ENCODE measurements around the gene IP6K1. TPM values are rescaled to one million over a fixed set of nuclear protein-coding genes. Genes with fewer than 3 reads are reported as not detected.

The IP6K1 gene
- total and polyA plus RNA-seq, 10 of the 15 experiments (the other 5 are each of a cell fraction or from before 2014, with no cell fraction given), result 1.3 to 30.6 (median 18.2) TPM

DNA sequence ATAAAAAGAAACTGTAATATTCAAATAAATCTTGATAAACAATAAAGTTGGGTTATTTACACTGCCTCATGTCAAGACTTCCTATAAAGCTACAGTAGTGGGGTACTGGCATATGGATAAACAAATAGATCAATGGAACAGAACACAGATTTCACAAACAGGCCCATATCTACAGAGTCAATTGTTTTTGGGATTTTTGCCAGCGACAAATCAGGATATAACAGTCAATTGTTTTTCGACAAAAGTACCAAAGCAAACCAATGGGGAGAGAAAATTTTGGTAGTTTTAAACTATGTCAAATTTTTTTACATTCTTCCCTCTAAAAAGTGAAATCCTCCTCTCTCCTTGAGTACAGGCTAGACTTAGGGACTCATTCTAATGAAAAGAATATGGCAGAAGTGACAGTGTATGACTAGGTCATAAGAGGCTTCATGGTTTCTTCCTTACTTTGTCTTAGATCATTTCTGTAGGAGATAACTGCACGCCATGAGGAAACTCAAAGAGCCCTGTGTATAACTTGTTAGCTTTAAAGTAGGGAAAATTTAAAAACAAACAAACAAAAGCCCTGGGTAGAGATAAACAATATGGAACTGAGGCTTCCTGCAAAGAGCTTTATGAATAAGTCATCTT is 16.9 kb downstream of the IP6K1 start:
- FAIRE-seq (no peak), ATAC-seq (no peak), DNase-seq (ENCODE audit: low read depth, low spot score) (no peak)
- no peak overlapping the region for H3K9ac ChIP-seq (ENCODE audit: control insufficient read depth, insufficient read depth, low read length)
- RAD21 ChIA-PET (ENCODE audit: unreplicated experiment), result no interaction called here
- peaks cover 10% of the 10 kb centered on the region for H3K79me2 ChIP-seq (ENCODE audit: control insufficient read depth, insufficient read depth, low read length)
- no TSS peak for BruUV-seq (replicated peaks)
- H3K4me1 ChIP-seq (ENCODE audit: control insufficient read depth, insufficient read depth, low read length), result no peaks in the 10 kb centered on the region
- intact Hi-C loops (cut with micrococcal nuclease; ENCODE audit: unreplicated experiment) (no loop called here), in situ Hi-C loops (cut with MboI) (no loop called here)
- H3K4me3 ChIP-seq, result no peak overlapping the region
- no peak overlapping the region for H3K4me2 ChIP-seq (ENCODE audit: control insufficient read depth, insufficient read depth)
- SMC1A ChIA-PET (ENCODE audit: uncharacterized antibody, unreplicated experiment), result interaction anchor here (1.5 kb wide), 1 partner anchor 10 kb away, joined by 4 read pairs; no protein-coding TSS in a partner anchor
- TF ChIP-seq, protein P1, sequence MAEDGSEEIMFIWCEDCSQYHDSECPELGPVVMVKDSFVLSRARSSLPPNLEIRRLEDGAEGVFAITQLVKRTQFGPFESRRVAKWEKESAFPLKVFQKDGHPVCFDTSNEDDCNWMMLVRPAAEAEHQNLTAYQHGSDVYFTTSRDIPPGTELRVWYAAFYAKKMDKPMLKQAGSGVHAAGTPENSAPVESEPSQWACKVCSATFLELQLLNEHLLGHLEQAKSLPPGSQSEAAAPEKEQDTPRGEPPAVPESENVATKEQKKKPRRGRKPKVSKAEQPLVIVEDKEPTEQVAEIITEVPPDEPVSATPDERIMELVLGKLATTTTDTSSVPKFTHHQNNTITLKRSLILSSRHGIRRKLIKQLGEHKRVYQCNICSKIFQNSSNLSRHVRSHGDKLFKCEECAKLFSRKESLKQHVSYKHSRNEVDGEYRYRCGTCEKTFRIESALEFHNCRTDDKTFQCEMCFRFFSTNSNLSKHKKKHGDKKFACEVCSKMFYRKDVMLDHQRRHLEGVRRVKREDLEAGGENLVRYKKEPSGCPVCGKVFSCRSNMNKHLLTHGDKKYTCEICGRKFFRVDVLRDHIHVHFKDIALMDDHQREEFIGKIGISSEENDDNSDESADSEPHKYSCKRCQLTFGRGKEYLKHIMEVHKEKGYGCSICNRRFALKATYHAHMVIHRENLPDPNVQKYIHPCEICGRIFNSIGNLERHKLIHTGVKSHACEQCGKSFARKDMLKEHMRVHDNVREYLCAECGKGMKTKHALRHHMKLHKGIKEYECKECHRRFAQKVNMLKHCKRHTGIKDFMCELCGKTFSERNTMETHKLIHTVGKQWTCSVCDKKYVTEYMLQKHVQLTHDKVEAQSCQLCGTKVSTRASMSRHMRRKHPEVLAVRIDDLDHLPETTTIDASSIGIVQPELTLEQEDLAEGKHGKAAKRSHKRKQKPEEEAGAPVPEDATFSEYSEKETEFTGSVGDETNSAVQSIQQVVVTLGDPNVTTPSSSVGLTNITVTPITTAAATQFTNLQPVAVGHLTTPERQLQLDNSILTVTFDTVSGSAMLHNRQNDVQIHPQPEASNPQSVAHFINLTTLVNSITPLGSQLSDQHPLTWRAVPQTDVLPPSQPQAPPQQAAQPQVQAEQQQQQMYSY (CRISPR knock-in tag; IDR thresholded peaks at IDR 0.05), result no peak
- no peaks in the 10 kb centered on the region for H3K36me3 ChIP-seq (ENCODE audit: control insufficient read depth in 2 of 2, insufficient read depth in 2 of 2, low read length in 1 of 2)
- POLR2A ChIA-PET, result no interaction called here
- no peaks in the 10 kb centered on the region for H3K27me3 ChIP-seq (replicated peaks in 1 of 2; ENCODE audit: control insufficient read depth in 2 of 2, insufficient read depth in 2 of 2, low read length in 1 of 2)
- no peak overlapping the region for H2AFZ ChIP-seq (ENCODE audit: control insufficient read depth, low read depth, low read length)
- H3K27ac ChIP-seq (ENCODE audit: control insufficient read depth, insufficient read depth), result no peak overlapping the region
- WGBS (ENCODE audit: insufficient coverage, insufficient replicate concordance, low lambda C conversion rate, missing lambda C conversion rate), result 94% methylated on average over 3 of the region's 3 CpGs
- peaks cover 4% of the 10 kb centered on the region for H4K20me1 ChIP-seq (ENCODE audit: control insufficient read depth, insufficient read depth)
- no peaks in the 10 kb centered on the region for H3K9me3 ChIP-seq (replicated peaks; ENCODE audit: control insufficient read depth, insufficient read depth, low read length)
- CTCF ChIA-PET, result interaction anchor here (1.4 kb wide), 1 partner anchor 12 kb away, joined by 3 read pairs; no protein-coding TSS in a partner anchor

DNA sequence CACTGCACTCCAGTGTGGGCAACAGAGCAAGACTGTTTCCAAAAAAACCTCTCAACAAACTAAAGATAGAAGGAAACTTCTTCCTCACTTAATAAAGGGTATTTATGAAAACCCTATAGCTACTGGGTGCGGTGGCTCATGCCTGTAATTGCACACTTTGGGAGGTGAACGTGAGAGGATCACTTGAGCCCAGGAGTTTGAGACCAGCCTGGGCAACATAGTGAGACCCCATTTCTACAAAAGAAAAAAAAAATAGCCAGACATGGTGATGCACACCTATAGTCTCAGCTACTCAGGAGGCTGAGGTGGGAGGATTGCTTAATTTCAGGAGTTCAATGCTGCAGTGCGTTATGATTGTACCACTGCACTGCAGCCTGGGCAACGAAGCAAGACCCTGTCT is 22.4 kb downstream of the IP6K1 start:
- no peak for FAIRE-seq
- H3K9me3 ChIP-seq (replicated peaks; ENCODE audit: control insufficient read depth, insufficient read depth, low read length), result no peaks in the 10 kb centered on the region
- no peaks in the 10 kb centered on the region; the same call in 1 of the 2 replicates for H4K20me1 ChIP-seq (ENCODE audit: control insufficient read depth, insufficient read depth)
- H2AFZ ChIP-seq (ENCODE audit: control insufficient read depth, low read depth, low read length), result no peak overlapping the region
- H3K27ac ChIP-seq (ENCODE audit: control insufficient read depth, insufficient read depth), result no peak overlapping the region
- DNase-seq (ENCODE audit: low read depth, low spot score), result no peak
- BruUV-seq (replicated peaks), result no TSS peak
- in situ Hi-C loops (cut with MboI), result no loop called here
- intact Hi-C loops (cut with micrococcal nuclease; ENCODE audit: unreplicated experiment), result no loop called here
- SMC1A ChIA-PET (ENCODE audit: uncharacterized antibody, unreplicated experiment), result no interaction called here
- RAD21 ChIA-PET (ENCODE audit: unreplicated experiment), result no interaction called here
- H3K36me3 ChIP-seq (ENCODE audit: control insufficient read depth in 2 of 2, insufficient read depth in 2 of 2, low read length in 1 of 2), result no peaks in the 10 kb centered on the region; a peak in 1 of 4 replicates
- no peak overlapping the region for H3K4me3 ChIP-seq
- H3K4me2 ChIP-seq (ENCODE audit: control insufficient read depth, insufficient read depth), result no peak overlapping the region
- CTCF ChIA-PET, result interaction anchor here (0.6 kb wide), 1 partner anchor 10 kb away, joined by 4 read pairs; no protein-coding TSS in a partner anchor
- H3K27me3 ChIP-seq (replicated peaks in 1 of 2; ENCODE audit: control insufficient read depth in 2 of 2, insufficient read depth in 2 of 2, low read length in 1 of 2), result no peaks in the 10 kb centered on the region
- no peak overlapping the region for H3K9ac ChIP-seq (ENCODE audit: control insufficient read depth, insufficient read depth, low read length)
- H3K79me2 ChIP-seq (ENCODE audit: control insufficient read depth, insufficient read depth, low read length), result peaks cover 5% of the 10 kb centered on the region
- POLR2A ChIA-PET, result no interaction called here
- 96% methylated on average over 4 of the region's 4 CpGs for WGBS (ENCODE audit: insufficient coverage, insufficient replicate concordance, low lambda C conversion rate, missing lambda C conversion rate)
- ATAC-seq, result no peak
- H3K4me1 ChIP-seq (ENCODE audit: control insufficient read depth, insufficient read depth, low read length), result no peaks in the 10 kb centered on the region
- TF ChIP-seq, protein P2, sequence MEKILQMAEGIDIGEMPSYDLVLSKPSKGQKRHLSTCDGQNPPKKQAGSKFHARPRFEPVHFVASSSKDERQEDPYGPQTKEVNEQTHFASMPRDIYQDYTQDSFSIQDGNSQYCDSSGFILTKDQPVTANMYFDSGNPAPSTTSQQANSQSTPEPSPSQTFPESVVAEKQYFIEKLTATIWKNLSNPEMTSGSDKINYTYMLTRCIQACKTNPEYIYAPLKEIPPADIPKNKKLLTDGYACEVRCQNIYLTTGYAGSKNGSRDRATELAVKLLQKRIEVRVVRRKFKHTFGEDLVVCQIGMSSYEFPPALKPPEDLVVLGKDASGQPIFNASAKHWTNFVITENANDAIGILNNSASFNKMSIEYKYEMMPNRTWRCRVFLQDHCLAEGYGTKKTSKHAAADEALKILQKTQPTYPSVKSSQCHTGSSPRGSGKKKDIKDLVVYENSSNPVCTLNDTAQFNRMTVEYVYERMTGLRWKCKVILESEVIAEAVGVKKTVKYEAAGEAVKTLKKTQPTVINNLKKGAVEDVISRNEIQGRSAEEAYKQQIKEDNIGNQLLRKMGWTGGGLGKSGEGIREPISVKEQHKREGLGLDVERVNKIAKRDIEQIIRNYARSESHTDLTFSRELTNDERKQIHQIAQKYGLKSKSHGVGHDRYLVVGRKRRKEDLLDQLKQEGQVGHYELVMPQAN (conservative IDR thresholded peaks at IDR 0.05), result no peak
- TF ChIP-seq, protein P3, sequence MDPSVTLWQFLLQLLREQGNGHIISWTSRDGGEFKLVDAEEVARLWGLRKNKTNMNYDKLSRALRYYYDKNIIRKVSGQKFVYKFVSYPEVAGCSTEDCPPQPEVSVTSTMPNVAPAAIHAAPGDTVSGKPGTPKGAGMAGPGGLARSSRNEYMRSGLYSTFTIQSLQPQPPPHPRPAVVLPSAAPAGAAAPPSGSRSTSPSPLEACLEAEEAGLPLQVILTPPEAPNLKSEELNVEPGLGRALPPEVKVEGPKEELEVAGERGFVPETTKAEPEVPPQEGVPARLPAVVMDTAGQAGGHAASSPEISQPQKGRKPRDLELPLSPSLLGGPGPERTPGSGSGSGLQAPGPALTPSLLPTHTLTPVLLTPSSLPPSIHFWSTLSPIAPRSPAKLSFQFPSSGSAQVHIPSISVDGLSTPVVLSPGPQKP (IDR thresholded peaks at IDR 0.05; ENCODE audit: low read depth, low read length), result no peak
- no peak for TF ChIP-seq SP1 (IDR thresholded peaks at IDR 0.05; ENCODE audit: low read depth, low read length)
- no peak for TF ChIP-seq RAD21 (IDR thresholded peaks at IDR 0.05; ENCODE audit: insufficient read depth, low read depth, low read length)
- TF ChIP-seq POLR2AphosphoS5 (IDR thresholded peaks at IDR 0.05; ENCODE audit: low read length), result no peak
